CD8-positive, alpha-beta memory T cell (primary cell): Measurements from ENCODE around the gene PLK2. TPM values are rescaled to one million over a fixed set of nuclear protein-coding genes. Genes with fewer than 3 reads are reported as not detected.

Experiments
- CTCF ChIA-PET: fragments of 350-600 bp; sonication (Branson Sonifier 250); formaldehyde crosslinking; loops from one replicate; lab custom pipeline; 2021; ENCODE audit warnings: antibody characterized with exemption; lab: Charles Lee
- POLR2A ChIA-PET: fragments of 350-600 bp; sonication (Branson Sonifier 250); formaldehyde crosslinking; loops from one replicate; lab custom pipeline; 2021; ENCODE audit warnings: antibody characterized with exemption; lab: Charles Lee
- DNase-seq, 5 donors: peaks; one replicate each; pipeline versions ENCODE4 v3.0.0 to v3.0.0-alpha.2; 2020 to 2022; ENCODE audit warnings: mixed read lengths in 1 of 5
- H3K27ac ChIP-seq: one replicate; pipeline ENCODE4 v1.7.0; 2013; ENCODE audit warnings: low read depth, mild to moderate bottlenecking, low read length, moderate library complexity
- H3K27me3 ChIP-seq: 2 replicates; pipeline ENCODE4 v1.7.0; 2013; ENCODE audit warnings: low read length, mild to moderate bottlenecking; ENCODE audit not compliant: insufficient read depth, poor library complexity, severe bottlenecking
- H3K36me3 ChIP-seq: 2 replicates; pipeline ENCODE4 v1.7.0; 2013; ENCODE audit warnings: mild to moderate bottlenecking, low read length, moderate library complexity; ENCODE audit not compliant: insufficient read depth
- H3K4me1 ChIP-seq: 2 replicates; pipeline ENCODE4 v1.7.0; 2013; ENCODE audit warnings: mild to moderate bottlenecking, low read length, moderate library complexity; ENCODE audit not compliant: insufficient read depth
- H3K4me3 ChIP-seq: 2 replicates; pipeline ENCODE4 v1.7.0; 2013; ENCODE audit warnings: mild to moderate bottlenecking, low read length
- H3K9me3 ChIP-seq: 2 replicates; pipeline ENCODE4 v1.7.0; 2013; ENCODE audit warnings: mild to moderate bottlenecking, low read length
- H3K27ac Mint-ChIP-seq, 8 donors: one replicate each; pipeline ENCODE4 v1.8.0; 2020 to 2021; ENCODE audit warnings: mixed read lengths in 8 of 8, mild to moderate bottlenecking in 6 of 8, inconsistent platforms in 3 of 8, moderate library complexity in 3 of 8
- H3K27me3 Mint-ChIP-seq, 2 donors: one replicate each; pipeline ENCODE4 v1.8.0; 2020 to 2021; ENCODE audit warnings: mixed read lengths in 2 of 2, mild to moderate bottlenecking in 1 of 2, moderate library complexity in 1 of 2
- H3K36me3 Mint-ChIP-seq, 3 donors: one replicate each; pipeline ENCODE4 v1.8.0; 2020 to 2021; ENCODE audit warnings: mixed read lengths in 3 of 3, inconsistent platforms in 1 of 3, mild to moderate bottlenecking in 1 of 3
- H3K4me1 Mint-ChIP-seq, 3 donors: one replicate each; pipeline ENCODE4 v1.8.0; 2020 to 2021; ENCODE audit warnings: mixed read lengths in 3 of 3, inconsistent platforms in 1 of 3, mild to moderate bottlenecking in 1 of 3
- H3K4me3 Mint-ChIP-seq, 7 donors: one replicate each; pipeline ENCODE4 v1.8.0; 2020 to 2021; ENCODE audit warnings: mixed read lengths in 7 of 7, mild to moderate bottlenecking in 6 of 7, moderate library complexity in 4 of 7, inconsistent platforms in 2 of 7
- H3K9me3 Mint-ChIP-seq, 5 donors: one replicate each; pipeline ENCODE4 v1.8.0; 2020 to 2022; ENCODE audit warnings: mixed read lengths in 5 of 5, mild to moderate bottlenecking in 3 of 5, moderate library complexity in 2 of 5, inconsistent platforms in 1 of 5
- polyA plus RNA-seq: library from polyadenylated mRNA; unstranded; fragments of 300-500 nt; fragmentation: Illumina TruSeq; gene quantifications from one replicate; pipeline ENCODE4 v1.2.3, GENCODE V29; 2021
- total RNA-seq, 2 experiments: library from RNA; stranded (reverse); gene quantifications; one replicate each; pipeline ENCODE4 v1.2.3, GENCODE V29; 2021

Gene PLK2
- total and polyA plus RNA-seq, 3 experiments from 2014 or later, result 2.5 to 5.2 (median 3.0) TPM

DNA sequence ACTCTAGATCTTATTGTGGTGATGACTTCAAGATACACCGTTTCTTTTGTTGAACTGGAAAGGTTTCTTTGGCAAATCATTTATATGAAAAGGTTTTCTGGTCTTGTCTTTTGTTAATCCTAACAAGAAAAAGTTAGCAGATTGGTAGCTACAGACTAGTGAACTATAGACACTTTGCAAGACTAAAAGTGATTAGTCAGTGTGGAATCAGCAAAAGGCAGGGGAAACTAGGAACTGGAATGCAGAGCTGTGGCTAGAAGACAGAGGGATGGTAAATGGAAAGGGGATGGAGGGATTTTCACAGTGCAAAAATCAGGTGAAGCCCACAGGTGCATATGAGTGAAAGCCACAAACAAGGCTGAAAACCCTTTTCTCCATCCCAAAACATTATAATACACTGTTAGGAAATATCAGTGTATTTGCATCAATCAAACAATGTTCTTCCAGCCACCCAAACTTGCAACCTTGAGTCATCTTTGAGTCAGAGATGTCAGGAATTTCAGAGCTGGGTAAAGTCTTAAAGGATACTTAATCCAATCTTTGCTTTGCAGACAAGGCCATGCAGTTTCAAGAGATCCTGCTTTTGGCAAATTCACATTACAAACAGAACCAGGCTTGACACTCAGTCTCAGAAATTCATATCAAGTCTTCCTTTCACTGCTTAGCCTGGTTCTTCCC is 52.7 kb downstream of the PLK2 start:
- H3K4me1 ChIP-seq, result no peaks in the 10 kb centered on the region
- ChIA-PET CTCF (no interaction called here), POLR2A (no interaction called here)
- Mint-ChIP-seq H3K4me3 (no peak overlapping the region), H3K36me3 (no peaks in the 10 kb centered on the region), H3K27me3 (peaks cover 0 to 1% of the 10 kb centered on the region in 2 donors), H3K4me1 (no peaks in the 10 kb centered on the region), H3K9me3 (peaks cover 0 to 2% (median 0%) of the 10 kb centered on the region in 5 donors), H3K27ac (peak overlapping the region in 1 of 8 donors; percentile 39)
- no peaks in the 10 kb centered on the region for H3K27me3 ChIP-seq
- no peak overlapping the region for H3K4me3 ChIP-seq
- H3K27ac ChIP-seq, result no peak overlapping the region
- H3K9me3 ChIP-seq, result no peaks in the 10 kb centered on the region
- no peak for DNase-seq
- H3K36me3 ChIP-seq, result no peaks in the 10 kb centered on the region

DNA sequence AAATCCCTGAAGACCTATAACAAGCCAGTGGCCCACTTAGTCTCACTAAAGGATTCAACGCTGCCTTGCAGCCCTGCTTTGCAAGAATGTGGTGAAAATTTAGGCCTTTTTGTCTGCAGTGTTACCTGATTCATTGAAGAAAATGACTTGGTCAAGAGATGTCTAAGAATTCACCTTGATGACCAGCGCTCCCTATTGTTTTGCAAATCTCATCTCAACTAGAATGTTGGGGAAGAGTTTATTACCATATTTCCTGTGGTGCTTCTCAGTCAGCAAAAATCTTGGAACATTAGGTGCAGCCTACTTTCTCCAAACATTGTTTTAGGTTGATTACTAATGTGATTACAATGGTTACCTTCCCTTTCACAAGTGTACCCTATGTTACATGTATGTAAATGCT is 53.5 kb downstream of the PLK2 start:
- POLR2A ChIA-PET, result no interaction called here
- Histone ChIP-seq H3K4me3 (no peak overlapping the region), H3K27ac (no peak overlapping the region), H3K27me3 (no peaks in the 10 kb centered on the region), H3K36me3 (no peaks in the 10 kb centered on the region), H3K4me1 (no peaks in the 10 kb centered on the region), H3K9me3 (no peaks in the 10 kb centered on the region)
- Mint-ChIP-seq H3K27ac (no peak overlapping the region), H3K27me3 (peaks cover 0 to 1% of the 10 kb centered on the region in 2 donors), H3K36me3 (no peaks in the 10 kb centered on the region), H3K4me1 (no peaks in the 10 kb centered on the region), H3K9me3 (peaks cover 0 to 2% (median 0%) of the 10 kb centered on the region in 5 donors), H3K4me3 (no peak overlapping the region)
- CTCF ChIA-PET, result no interaction called here
- no peak for DNase-seq

DNA sequence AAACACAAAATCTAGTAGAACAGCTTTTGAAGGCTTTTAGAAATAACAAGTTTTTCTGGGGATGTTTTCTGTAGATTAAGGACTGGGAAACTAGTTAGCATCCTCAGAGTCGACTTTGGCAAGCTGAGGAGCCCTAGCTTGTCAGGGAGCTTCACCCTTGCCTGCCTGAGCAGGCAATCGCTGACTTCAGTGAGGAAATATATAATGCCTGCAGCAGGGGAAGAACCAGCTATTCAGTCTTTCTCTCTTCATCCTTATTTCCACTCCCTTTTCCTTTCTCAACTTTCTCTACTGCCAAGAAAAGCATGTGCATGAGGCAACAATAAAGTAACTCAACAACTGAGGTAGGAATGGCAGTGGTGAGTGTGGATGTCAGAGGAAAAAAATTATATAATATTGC is 54.7 kb downstream of the PLK2 start:
- no peak overlapping the region for H3K27ac Mint-ChIP-seq
- ChIA-PET POLR2A (no interaction called here), CTCF (no interaction called here)

DNA sequence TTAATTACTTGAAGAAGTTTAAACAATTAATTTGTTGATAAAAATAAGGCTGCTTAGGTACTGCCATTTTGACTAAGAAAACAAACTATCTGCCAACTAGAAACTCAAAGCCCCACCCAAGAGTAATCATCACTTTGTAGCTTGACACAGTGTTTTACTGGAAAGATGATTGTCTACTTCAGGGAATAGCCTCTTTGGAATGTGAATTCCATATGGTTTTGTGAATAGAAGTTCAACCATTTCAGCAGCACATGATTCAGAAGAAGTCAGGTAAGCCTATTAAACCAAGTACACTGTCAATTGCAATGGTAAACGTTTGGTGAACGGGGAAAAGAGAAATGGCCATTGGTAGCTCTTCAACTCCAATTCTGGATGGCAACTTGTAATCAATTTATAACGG is 55.2 kb downstream of the PLK2 start:
- Mint-ChIP-seq H3K36me3 (no peaks in the 10 kb centered on the region), H3K27ac (no peak overlapping the region), H3K4me3 (no peak overlapping the region), H3K9me3 (peaks cover 0 to 2% (median 0%) of the 10 kb centered on the region in 5 donors), H3K4me1 (no peaks in the 10 kb centered on the region), H3K27me3 (peaks cover 0 to 1% of the 10 kb centered on the region in 2 donors)
- Histone ChIP-seq H3K9me3 (no peaks in the 10 kb centered on the region), H3K4me3 (no peak overlapping the region), H3K27me3 (no peaks in the 10 kb centered on the region), H3K4me1 (no peaks in the 10 kb centered on the region), H3K27ac (no peak overlapping the region), H3K36me3 (no peaks in the 10 kb centered on the region)
- ChIA-PET POLR2A (no interaction called here), CTCF (no interaction called here)
- DNase-seq, result no peak

More for the DNA sequence above, 54.7 kb downstream of the PLK2 start:
- Histone ChIP-seq H3K4me3 (no peak overlapping the region), H3K27me3 (no peaks in the 10 kb centered on the region), H3K36me3 (no peaks in the 10 kb centered on the region), H3K4me1 (no peaks in the 10 kb centered on the region), H3K9me3 (no peaks in the 10 kb centered on the region), H3K27ac (no peak overlapping the region)
- H3K4me1 Mint-ChIP-seq, result no peaks in the 10 kb centered on the region
- no peak overlapping the region for H3K4me3 Mint-ChIP-seq
- peaks cover 0 to 1% of the 10 kb centered on the region in 2 donors for H3K27me3 Mint-ChIP-seq
- DNase-seq, result no peak
- H3K9me3 Mint-ChIP-seq, result peaks cover 0 to 2% (median 0%) of the 10 kb centered on the region in 5 donors
- H3K36me3 Mint-ChIP-seq, result no peaks in the 10 kb centered on the region

Other genes with a start within 250 kb of the PLK2 start
- gene GAPT, start 31.3 kb upstream of the PLK2 start, total RNA-seq, result under 1 TPM in 1 of 2 experiments, not detected in 1; 0.26 TPM
- 1.3 TPM for gene GAPT, start 31.3 kb upstream of the PLK2 start, polyA plus RNA-seq
- not detected for gene RAB3C, start 123.0 kb upstream of the PLK2 start, total RNA-seq
- not detected for gene RAB3C, start 123.0 kb upstream of the PLK2 start, polyA plus RNA-seq